Neural crest cell (in vitro differentiated cells): ENCODE data around the gene DACT2. TPM values are rescaled to one million over a fixed set of nuclear protein-coding genes. Genes with fewer than 3 reads are reported as not detected.

Source experiments
- DNase-seq: peaks from one replicate; pipeline ENCODE4 v3.0.0; 2021; ENCODE audit warnings: low read depth, mixed read lengths, low spot score
- H3K27ac Mint-ChIP-seq: one replicate; pipeline ENCODE4 v1.8.0; 2021; ENCODE audit warnings: mild to moderate bottlenecking, mixed read lengths; ENCODE audit not compliant: unreplicated experiment
- H3K27me3 Mint-ChIP-seq: 2 replicates; pipeline ENCODE4 v1.8.0; 2021; ENCODE audit warnings: low read depth, mild to moderate bottlenecking, mixed read lengths
- H3K36me3 Mint-ChIP-seq: 2 replicates; pipeline ENCODE4 v1.8.0; 2021; ENCODE audit warnings: low read depth, mild to moderate bottlenecking, mixed read lengths
- H3K4me1 Mint-ChIP-seq: 2 replicates; pipeline ENCODE4 v1.8.0; 2021; ENCODE audit warnings: mixed read lengths
- H3K4me3 Mint-ChIP-seq: one replicate; pipeline ENCODE4 v1.8.0; 2021; ENCODE audit warnings: mild to moderate bottlenecking, mixed read lengths
- H3K9me3 Mint-ChIP-seq: 2 replicates; pipeline ENCODE4 v1.8.0; 2021; ENCODE audit warnings: mixed read lengths
- CTCF ChIP-seq: fragments of 200-600 bp; sonication (generic); conservative IDR thresholded peaks from 2 replicates; pipeline ENCODE4 v1.5.0; 2021; ENCODE audit warnings: antibody characterized with exemption, mild to moderate bottlenecking
- total RNA-seq: library from RNA; stranded (reverse); gene quantifications from 2 replicates; pipeline ENCODE4 v1.2.1, GENCODE V29; 2021

Gene DACT2
- total RNA-seq, 1 donor from 2014 or later, result 0.19 TPM

GRCh38 chr6:168338777-168339176 is 19.2 kb upstream of the DACT2 start:
- TF ChIP-seq CTCF, result no peak
- no peaks in the 10 kb centered on the region for H3K27me3 Mint-ChIP-seq
- no peak overlapping the region for H3K4me3 Mint-ChIP-seq
- no peaks in the 10 kb centered on the region for H3K4me1 Mint-ChIP-seq
- DNase-seq, result no peak
- no peak overlapping the region for H3K27ac Mint-ChIP-seq
- no peaks in the 10 kb centered on the region for H3K36me3 Mint-ChIP-seq
- no peaks in the 10 kb centered on the region for H3K9me3 Mint-ChIP-seq

- no peaks in the 10 kb centered on the region for H3K36me3 Mint-ChIP-seq
- H3K4me3 Mint-ChIP-seq, result no peak overlapping the region
- H3K27ac Mint-ChIP-seq, result no peak overlapping the region
- no peaks in the 10 kb centered on the region for H3K9me3 Mint-ChIP-seq
- H3K27me3 Mint-ChIP-seq, result no peaks in the 10 kb centered on the region
- no peak for TF ChIP-seq CTCF
- H3K4me1 Mint-ChIP-seq, result no peaks in the 10 kb centered on the region
- DNase-seq, result no peak
Measured at GRCh38 chr6:168336967-168337366, 17.4 kb upstream of the DACT2 start.

GRCh38 chr6:168333989-168334388 is 14.4 kb upstream of the DACT2 start:
- no peak for DNase-seq
- Mint-ChIP-seq H3K4me3 (no peak overlapping the region), H3K36me3 (no peaks in the 10 kb centered on the region), H3K27me3 (no peaks in the 10 kb centered on the region), H3K27ac (no peak overlapping the region), H3K9me3 (no peaks in the 10 kb centered on the region), H3K4me1 (no peaks in the 10 kb centered on the region)
- no peak for TF ChIP-seq CTCF

GRCh38 chr6:168333491-168333890 is 13.9 kb upstream of the DACT2 start:
- TF ChIP-seq CTCF, result no peak
- H3K9me3 Mint-ChIP-seq, result no peaks in the 10 kb centered on the region
- H3K27ac Mint-ChIP-seq, result no peak overlapping the region
- H3K4me1 Mint-ChIP-seq, result no peaks in the 10 kb centered on the region
- DNase-seq, result no peak
- no peaks in the 10 kb centered on the region for H3K27me3 Mint-ChIP-seq
- H3K4me3 Mint-ChIP-seq, result no peak overlapping the region
- no peaks in the 10 kb centered on the region for H3K36me3 Mint-ChIP-seq

- no peak overlapping the region for H3K4me3 Mint-ChIP-seq
- no peaks in the 10 kb centered on the region for H3K27me3 Mint-ChIP-seq
- no peaks in the 10 kb centered on the region for H3K36me3 Mint-ChIP-seq
- peak; percentile 61 for TF ChIP-seq CTCF
- no peaks in the 10 kb centered on the region for H3K9me3 Mint-ChIP-seq
- no peak overlapping the region for H3K27ac Mint-ChIP-seq
- no peaks in the 10 kb centered on the region for H3K4me1 Mint-ChIP-seq
- DNase-seq, result no peak
Measured at GRCh38 chr6:168333039-168333438, 13.5 kb upstream of the DACT2 start.

- H3K36me3 Mint-ChIP-seq, result no peaks in the 10 kb centered on the region
- H3K9me3 Mint-ChIP-seq, result no peaks in the 10 kb centered on the region
- DNase-seq, result no peak
- peaks cover 2% of the 10 kb centered on the region for H3K27me3 Mint-ChIP-seq
- H3K4me3 Mint-ChIP-seq, result no peak overlapping the region
- no peak for TF ChIP-seq CTCF
- no peak overlapping the region for H3K27ac Mint-ChIP-seq
- peaks cover under 1% of the 10 kb centered on the region for H3K4me1 Mint-ChIP-seq
Measured at GRCh38 chr6:168332020-168332419, 12.4 kb upstream of the DACT2 start.
